HS-27A (cell line): ENCODE measurements around the gene MEIS2.
A peak's percentile ranks its signal among the peaks of the same experiment; 100 is the strongest.

ENCODE experiments used
- DNase-seq: peaks from one replicate; pipeline ENCODE4 v3.0.0-alpha.2; 2012; ENCODE audit warnings: low read depth, missing footprints

MEIS2 gene

DNA sequence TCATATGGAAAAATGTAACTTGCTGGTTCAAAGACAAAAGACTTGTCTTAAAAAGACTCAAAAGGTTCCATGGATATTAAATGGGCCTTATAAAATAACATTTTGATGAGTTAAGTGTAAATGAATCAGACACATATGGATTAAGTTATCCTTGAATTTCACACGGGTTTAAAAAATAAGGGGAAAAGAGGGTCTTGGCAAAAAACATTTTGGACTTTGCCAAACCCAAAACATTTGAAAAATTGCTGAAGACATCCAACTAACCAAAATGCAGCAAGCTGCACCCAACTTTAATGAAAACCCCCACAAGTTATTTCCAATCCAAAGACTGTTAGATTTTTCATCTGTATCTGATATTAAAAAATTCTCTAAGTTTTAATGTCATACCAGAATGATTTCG, 200.7 kb downstream of the MEIS2 start:
- DNase-seq: no peak

DNA sequence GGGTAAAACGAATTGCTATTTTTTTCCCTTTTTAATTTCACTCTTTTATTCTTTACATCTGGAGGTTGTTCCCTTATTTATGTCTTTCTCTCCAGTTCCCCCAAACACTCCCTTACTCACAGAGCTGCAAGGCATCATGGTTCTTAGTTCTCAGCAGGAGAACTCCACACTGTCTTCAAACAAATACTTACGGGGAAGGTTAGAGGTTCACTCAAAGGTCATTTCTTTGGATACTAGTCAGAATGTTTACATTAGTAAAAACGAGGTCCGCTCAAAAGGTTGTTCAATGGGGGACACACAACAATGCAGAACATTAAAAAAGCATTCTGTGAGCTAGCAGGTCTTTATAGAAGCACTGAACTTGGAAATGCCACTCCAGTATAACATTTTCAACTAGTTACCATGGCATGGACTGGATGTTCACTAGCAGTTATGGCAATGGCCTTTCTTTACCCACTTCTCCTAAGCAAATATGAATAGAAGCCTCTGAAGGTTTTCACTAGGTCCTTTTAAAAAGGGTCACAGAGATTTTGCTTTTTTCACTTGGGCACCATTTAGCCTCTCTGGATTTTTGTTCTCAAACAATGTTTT, 201.7 kb downstream of the MEIS2 start:
- DNase-seq: no peak

DNA sequence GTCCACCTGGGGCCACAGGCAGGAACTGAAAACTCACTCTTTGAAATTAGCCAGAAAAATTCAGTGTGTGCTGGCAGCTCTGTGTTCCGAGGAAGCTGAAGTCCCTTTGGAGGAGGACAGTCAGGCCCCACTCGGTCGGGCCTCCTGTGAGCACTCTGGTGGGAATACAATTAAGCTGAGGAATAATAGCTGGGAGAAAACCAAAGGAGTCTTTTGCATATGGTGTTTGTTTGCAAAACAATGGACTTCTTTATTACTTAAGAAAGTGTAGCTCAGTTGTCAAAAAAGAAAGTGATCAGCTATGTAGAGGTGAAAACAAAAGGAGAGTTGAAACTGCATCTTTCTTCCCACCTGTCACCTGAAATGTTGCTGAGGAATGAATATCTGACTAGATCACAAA, 202.5 kb downstream of the MEIS2 start:
- DNase-seq: no peak

DNA sequence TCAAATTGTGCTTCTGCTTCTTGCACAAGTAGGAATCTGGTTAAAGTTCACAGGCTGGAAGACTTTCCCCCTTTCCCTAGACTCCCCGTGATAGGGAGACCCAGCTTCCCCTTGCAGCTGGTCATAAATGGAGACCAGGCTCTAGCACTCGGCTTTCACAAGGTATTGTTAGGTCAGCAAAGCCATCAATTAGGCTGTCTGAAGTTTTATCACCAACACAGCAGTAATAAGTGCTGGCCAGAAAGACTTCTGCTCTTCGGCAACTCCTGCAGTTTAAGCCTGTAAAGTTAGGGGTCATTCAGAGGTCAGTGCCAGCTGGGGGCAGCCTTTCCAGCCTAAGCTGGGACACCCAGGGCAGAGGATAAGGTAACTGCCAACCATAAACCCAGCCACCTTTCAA, 203.4 kb downstream of the MEIS2 start:
- DNase-seq: no peak

DNA sequence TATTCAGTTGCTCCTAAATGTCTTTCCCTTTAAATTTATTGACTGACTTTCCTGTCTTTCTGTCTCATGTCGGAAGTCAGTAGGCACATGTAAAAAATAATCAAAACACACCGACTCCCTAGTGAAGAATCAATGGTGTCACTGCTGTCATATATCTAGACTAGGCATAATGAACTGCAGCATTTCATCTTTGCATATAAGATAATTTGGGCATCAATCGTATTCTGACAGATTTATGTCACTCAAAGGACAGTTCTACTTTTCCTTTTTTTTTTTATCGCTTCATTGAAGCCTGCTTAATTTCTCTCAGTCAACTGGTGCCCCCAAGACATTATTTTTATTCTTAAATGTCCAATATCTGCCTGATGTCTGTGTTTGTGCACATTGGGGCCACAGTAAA, 206.3 kb downstream of the MEIS2 start:
- DNase-seq: no peak

DNA sequence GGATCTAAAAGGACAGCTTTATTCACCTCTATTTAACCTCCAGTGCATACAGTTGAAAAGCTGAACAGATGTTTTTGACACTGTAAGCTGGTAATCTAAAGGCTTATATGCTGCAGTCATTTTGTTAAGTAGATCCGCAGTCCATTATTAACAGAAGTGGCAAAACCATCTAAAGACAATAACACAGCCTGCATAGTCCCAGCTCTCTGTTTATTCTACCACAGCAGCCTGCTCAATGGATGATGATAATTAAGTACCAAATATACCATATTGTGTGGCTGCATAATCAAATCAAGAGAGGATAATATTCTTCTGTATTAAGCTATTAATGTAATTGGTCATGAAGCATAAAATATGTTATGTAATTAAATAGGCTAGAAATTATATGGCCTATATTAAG, 207.1 kb downstream of the MEIS2 start:
- no peak for DNase-seq

DNA sequence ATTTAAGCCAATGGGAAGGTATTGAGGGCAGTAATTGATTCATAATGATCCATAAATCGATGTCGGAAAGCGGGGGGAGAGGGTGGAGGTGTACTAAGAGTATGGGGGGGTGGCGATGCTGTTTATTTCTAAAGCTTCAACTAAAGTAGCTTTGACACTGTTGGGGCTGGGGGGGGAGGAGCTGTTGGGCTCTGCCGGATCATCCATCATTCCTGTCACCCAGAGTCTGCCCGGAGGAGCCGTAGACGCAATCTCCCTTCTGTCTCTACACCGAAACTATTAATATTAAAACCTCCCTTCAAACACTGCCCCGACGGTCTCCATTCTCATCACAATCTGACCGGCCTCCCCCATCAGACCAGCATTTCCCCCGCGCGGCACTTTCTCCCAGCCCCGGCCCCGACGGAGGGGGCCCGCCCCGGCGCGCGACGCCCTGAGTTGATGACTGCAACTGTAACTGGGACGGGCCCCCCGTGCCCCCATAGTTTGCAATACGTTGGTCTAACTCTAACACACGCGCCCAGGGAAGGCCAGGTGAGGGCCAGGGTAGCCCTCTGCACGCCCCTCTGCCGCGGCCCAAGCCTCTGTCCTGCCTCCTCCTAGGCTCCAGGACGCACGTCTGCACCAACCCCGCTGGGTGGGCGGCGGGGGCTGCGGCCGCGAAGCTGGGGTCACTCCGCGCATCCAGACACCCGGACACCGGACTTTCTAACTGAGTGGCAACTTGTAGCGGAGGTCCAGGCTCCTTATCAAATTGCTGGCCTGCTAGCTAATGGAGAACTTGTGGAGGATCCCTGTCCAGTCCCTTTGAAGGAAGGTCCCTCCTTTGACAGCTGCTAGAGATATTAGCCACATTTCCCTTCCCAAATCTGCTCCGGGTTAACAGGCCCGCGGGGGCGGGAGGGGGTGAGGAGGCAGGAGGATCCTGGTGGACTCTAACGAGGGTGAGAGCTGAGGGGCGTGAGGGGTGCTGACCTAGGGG, 212.0 kb downstream of the MEIS2 start:
- no peak for DNase-seq

DNA sequence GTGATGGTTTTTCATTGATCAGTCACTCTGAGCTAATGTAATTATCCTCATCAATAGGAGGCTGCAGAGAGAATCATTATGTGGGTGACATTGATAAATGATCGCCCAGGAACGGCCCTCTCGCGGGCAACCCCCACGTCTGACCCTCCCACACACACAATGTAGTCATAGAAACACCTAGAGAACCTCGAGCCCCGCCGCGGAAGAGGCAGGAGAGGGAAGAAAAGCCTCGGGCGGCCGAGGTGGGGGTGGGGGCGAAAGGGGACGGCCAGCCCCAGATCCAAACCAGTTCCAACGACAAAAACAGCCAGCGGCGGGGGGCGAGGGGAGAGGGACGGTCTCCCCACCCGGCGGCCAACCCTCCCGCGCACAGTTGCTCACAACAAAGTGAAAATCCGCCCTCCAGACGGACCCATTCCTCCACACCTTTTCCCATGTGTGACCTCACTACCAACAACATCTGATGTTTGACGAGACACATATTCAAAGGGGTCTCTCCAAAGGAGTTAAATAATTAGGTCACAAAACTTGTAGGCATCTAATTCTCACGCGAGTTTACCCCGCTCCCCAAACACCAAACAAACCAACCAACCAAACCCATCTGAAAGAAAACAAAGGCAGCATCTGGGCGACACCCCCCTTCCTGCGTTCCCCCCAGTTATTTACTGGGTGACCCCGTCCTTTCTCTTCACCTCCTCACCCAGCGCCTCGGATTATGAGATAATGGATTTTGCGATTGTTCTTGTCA, 213.0 kb downstream of the MEIS2 start:
- DNase-seq: no peak

DNA sequence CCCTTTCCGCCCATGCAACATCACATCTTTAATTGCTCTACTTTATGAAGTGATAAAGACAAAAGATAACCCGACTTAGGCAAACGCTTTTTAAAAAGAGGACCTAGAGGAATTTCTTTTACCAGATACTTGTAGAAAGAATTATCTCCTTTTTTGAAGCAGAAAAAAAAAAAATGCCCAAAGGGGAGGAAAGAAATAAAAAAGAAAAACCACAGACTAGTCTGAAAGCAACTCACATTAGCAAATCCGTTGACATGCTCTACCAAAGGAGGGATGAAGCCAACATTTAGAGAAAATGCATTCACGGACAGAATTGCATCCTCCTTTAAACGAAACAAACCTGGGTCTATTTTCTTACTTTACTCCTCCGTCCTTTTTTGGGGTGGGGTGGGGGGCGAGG, 213.6 kb downstream of the MEIS2 start:
- no peak for DNase-seq

DNA sequence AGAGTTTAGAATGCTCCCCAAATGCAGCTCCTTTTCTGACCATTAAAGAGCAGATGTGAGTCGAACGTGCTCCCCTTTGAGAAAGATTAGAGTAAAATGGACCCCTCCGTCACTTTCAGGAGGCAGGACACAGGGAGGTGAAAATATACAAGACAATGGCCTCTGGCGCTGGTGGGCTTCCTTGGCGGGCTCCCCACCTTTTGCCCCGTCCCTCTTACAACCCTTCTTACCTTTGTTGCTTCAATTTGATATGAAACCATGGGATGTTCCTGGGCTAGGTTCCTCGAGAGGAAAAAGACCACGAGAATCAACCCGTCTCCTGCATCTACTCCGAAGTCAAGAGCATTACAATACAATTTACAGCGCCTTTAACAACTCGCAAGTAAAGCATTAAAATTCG, 214.2 kb downstream of the MEIS2 start:
- no peak for DNase-seq

DNA sequence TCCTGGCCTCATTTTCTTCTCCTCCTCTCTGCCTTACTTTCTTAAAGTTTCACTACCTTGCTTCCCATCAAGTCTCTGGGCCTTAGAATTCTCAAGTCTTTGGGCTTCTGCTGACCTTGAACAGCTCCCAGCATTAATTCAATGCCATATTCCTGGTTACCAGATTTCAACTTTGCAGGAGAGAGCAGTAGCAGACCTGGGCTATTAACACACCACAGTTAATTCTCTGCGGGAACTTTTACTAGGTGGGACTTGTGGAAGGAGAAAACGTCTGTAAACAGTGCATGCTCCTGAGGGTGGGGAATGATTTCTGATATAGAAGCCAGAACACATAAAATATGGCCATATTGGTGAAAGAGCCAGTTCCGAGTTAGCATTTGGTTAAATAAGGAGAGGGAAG, 214.6 kb downstream of the MEIS2 start:
- DNase-seq: no peak

DNA sequence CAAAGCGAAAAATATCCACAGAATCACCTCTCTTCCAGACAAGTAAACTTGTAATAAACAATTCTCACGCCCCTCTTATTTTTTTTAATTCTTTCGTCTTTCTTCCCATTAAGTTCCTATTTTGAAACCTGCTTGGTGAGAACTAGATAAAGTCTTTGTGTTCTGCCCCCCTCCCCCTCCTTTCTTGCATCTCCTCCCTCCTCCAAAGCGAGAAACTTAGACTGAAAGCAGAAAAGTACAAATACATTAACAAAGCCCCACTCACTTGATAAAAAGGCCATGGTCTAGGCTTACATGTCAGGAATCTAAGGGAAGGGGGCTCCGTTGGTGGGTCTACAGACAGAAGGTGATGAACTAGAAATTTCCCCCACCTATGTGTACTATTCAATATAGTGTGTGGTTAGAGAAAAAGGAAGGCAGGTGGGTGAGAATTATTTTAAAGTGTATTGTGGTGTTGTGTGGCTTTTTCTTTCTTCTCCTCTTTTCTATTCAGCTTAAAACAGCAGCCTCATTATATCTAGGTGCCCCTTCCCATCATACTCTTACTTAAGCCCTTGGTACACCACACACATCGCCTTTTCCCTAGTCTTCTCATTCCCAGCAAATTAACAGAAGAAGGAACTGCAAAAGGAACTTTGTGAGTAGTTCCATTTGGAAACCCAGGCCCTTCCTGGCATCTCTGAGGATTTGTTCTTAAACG, 215.3 kb downstream of the MEIS2 start:
- no peak for DNase-seq

DNA sequence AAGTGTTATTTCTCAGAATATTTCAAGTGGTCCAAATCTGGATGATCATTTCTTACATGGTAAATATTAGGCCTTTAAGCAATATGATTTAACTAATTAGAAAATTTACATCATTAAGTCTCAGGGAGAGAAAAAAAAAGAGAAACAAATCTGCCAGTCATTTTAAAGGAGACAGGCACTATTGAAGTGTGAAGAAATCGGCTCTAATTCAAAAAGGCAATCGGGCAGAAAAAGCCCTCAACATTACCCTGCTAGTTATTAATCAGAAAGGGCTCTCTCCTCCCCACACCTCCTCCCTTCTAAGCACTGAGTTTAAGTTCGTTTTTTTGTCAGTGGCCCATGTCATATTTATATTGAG, 215.9 kb downstream of the MEIS2 start:
- DNase-seq: no peak

DNA sequence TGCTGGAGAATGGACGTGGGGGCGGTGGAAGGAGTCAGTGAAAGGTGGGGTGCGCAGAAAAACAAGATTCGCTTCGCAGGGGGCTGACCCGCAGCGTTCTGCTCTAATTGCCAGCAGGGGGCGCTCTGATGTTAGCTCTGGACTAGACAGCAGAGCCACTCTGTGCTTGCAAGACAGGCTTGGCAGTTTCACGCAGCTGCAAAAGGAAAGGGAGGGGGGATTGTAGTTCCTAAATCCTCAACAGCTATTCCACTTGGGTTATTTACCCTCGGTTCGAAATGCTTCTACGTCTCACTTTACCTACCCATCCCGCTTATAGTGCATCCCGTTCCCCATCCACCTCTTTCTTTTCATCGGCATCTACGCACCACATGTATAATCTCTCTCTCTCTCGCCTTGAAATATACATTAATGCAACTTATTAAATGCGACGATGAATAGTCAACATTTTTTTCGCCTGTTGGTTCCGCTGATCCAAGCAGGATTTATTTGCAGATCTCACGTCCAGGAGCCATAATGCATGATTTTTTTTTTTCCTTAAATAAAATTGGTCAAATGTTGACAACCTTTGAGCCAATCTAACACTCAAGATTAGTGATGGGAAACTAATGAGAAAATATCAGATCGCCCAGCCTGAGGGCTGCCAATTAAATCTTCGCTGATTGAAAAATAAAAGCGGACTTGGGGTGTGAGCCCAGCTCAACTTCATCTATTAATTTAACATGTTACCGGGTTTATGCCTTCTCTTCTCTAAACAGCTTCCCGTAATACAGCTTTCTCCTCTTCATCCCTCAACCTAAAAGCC, 216.4 kb downstream of the MEIS2 start:
- peak; percentile 36 for DNase-seq

DNA sequence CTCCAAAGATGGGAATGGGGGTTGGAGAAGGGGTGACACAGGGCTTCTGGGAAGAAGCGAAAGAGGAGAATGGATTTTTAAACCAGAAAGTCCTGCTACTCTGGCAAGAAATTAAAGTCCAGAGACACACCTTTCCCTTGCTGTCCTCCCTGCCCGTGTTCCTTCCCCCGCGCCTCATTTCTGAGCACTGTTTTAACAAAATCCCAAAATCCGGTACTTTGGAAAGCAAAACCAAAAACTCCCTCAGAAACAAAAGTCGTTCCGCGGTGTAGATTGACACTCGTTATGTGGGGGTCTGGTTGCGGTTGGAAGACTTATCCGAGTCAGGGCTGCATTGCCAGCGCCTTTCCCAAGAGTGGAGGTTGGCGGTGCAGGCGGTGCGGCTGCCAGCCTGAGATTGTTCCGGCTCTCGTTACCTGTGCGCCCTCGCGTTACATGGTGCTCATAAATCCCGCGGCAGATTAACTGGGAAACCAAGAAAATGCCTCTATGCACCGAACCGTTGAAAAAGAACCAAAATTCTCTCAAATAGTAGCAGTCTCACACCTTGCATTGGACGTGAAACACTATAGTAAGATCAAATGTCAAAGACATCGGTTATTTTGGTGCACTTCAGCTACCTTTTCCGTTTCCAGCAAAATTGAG, 217.7 kb downstream of the MEIS2 start:
- DNase-seq: no peak

DNA sequence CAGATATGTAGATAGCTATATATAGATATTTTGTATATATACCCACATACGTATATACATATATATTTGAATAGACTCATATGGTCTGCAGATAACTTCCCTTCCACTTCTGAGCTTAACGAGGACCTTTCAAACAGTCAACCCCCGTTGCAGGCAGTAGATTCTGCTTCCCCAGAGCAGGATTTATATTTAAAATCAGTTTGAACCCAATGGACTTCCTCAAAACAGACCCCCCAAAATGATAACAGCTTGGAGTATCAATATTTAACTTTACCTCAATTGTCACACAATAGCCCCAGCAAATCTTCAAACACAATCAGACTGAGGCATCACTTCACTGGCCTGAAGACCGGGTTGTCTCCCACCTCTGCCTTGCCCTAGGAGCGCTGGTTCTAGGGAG, 218.3 kb downstream of the MEIS2 start:
- no peak for DNase-seq

DNA sequence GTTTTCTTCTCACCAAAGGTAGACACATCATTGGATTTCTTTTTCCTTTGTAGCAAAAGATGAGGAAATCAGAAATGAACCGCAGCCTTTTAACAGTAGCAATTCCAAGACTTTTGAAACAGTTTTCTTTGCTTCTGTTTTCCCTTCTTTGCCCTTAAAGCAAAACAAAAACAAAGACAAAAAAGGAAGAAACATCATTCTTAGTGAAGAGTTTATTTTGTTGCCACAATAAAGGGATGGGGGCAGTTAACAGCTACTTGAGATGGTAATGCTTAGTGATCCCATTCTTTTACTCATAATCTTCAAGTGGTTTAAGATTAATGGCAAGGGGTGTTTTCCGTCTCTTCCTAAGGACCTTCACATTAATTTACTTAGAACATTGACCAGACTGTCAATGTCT, 218.8 kb downstream of the MEIS2 start:
- DNase-seq: no peak

DNA sequence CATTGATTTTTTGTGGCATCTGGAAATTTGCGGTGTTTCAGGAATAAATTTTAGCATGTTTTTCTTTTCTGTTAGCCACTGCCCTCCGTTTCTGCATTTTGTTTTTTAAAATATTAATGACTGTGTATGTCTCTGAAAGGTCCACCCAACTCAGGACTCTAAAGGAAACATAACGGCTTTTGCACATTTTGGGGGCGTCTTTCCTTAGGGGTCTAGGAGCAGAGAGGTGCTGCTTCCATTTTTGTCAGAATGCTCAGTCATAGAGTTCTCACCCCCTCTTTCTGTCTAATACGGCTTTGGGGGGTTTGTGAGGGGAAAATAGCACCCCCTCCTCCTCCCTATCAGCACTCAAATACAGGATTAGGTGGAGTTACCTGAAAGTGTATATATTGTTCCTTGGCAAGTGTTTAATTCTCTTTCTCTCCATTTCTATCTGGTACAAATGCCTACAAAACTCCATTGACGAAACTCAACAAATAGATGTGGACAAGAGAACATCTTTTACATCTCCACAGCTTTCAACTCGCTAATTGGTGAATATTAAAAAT, 219.4 kb downstream of the MEIS2 start:
- DNase-seq: no peak

DNA sequence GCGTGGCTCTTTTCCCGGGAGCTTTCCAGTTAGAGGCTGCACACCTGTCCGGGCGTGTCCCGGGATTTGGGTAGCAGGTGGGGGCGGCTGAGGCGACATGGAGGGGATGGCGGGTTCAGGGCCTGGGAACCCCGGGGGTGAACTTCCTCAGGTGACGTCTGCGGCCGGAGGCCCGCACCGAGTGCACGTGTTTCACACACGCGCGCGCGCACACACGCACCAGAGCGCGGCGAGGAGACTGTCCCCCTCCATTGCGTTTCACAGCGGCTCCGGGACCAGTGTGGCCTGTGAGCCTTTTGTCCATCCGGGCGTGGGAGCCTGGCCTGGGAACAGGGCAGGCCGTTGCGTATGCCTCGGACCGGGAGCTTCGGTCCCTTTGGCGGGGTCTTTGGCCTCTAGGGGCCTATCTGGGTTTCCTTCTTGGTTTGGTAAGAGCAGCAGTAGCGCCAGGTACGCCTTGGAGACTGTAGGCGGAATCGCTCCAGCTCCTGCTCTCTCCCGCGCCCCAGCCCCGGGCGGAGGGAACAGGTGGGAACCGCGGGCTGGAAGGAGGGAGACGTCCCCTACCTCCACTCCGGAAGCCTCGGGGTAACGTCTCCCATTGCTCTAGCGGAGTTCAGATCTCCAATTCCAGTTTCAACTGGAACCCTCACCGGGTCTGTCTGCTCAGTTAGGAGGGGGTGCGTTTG, 220.0 kb downstream of the MEIS2 start:
- DNase-seq: no peak

DNA sequence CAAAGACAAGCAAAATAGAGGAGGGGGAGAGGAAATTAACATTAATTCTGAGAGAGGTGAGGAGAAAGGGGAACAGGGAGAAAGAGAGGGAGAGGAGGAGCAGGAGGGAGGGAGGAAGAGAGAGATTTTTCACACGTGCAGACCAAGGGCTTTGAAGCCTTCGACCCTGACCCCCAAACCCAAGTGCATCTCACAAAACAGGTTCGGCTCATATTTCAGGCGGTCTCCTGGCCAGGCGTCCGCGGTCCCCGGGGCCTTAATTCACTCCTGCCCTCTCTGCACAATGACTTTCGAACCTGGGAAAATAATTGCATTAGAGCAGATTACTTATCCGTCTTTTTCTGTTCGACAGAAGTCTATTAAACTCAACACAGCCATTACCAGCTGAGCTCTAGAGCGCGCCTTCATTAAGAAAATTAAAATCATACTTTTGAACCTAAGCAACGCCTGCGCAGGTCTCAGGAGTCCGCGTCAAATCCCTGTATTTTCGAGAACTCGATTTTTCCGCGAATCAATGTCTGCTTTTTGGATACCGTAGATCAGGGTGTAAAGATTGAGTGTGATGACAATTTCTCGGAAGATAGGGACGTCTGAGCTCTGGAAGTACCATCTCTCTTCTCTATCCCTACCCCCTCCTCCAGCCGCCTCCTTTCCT, 220.7 kb downstream of the MEIS2 start:
- DNase-seq: no peak
